Bronchial epithelial cell (primary cell): ENCODE measurements around the gene DDX27. TPM values are rescaled to one million over a fixed set of nuclear protein-coding genes. Genes with fewer than 3 reads are reported as not detected.
A peak's percentile ranks its signal among the peaks of the same experiment; 100 is the strongest.

Source experiments
- DNase-seq: peaks from one replicate; pipeline ENCODE4 v3.0.0-alpha.2; 2010; ENCODE audit warnings: low read depth
- FAIRE-seq: peaks from 2 replicates; lab custom pipeline; 2011; peaks lifted over from hg19 to GRCh38; lab: Jason Lieb, UNC
- H3K27me3 ChIP-seq: 2 replicates; pipeline ENCODE4 v1.5.1; 2011; ENCODE audit warnings: low read length; ENCODE audit not compliant: control insufficient read depth, insufficient read depth
- H3K36me3 ChIP-seq: 2 replicates; pipeline ENCODE4 v1.5.1; 2011; ENCODE audit warnings: low read length; ENCODE audit not compliant: control insufficient read depth, insufficient read depth
- H3K4me3 ChIP-seq: 2 replicates; pipeline ENCODE4 v1.5.1; 2011; ENCODE audit warnings: mild to moderate bottlenecking, low read depth, low read length, control low read depth
- total RNA-seq: library from RNA; depleted of rRNA; stranded (reverse); fragments of >200 nt; gene quantifications from 2 replicates; pipeline ENCODE4 v1.2.1, GENCODE V29; 2014
- TF ChIP-seq, protein P1 (sequence below): IDR thresholded peaks from 2 replicates; pipeline ENCODE4 v1.5.1; 2011; ENCODE audit warnings: mild to moderate bottlenecking, moderate library complexity, low read length, control low read depth, inconsistent platforms; ENCODE audit not compliant: insufficient read depth, severe bottlenecking

Gene DDX27
- total RNA-seq, 1 donor from 2014 or later, result 49.8 TPM

DNA sequence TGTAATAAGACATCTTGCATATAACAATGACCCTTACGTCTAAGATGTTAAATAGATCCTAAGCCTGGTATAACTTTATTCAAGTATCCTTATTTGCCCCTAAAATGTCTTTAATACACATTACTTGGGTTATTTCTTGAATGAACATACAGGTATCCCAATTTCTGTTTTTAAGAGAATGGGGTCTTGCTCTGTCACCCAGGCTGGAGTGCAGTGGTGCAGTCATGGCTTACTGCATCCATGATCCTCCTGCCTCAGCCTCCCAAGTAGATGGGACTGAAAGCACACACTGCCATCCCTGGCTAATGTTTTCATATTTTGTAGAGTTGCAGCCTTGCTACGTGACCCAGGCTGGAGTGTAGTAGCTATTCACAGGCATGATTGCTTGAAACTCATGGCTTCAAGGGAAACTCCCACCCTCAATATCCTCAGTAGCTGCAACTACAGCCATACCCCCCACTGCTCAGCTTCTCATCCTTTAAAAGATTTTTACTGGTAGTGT, 69.1 kb downstream of the DDX27 start:
- TF ChIP-seq, protein P1, sequence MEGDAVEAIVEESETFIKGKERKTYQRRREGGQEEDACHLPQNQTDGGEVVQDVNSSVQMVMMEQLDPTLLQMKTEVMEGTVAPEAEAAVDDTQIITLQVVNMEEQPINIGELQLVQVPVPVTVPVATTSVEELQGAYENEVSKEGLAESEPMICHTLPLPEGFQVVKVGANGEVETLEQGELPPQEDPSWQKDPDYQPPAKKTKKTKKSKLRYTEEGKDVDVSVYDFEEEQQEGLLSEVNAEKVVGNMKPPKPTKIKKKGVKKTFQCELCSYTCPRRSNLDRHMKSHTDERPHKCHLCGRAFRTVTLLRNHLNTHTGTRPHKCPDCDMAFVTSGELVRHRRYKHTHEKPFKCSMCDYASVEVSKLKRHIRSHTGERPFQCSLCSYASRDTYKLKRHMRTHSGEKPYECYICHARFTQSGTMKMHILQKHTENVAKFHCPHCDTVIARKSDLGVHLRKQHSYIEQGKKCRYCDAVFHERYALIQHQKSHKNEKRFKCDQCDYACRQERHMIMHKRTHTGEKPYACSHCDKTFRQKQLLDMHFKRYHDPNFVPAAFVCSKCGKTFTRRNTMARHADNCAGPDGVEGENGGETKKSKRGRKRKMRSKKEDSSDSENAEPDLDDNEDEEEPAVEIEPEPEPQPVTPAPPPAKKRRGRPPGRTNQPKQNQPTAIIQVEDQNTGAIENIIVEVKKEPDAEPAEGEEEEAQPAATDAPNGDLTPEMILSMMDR, result no peak
- FAIRE-seq, result no peak
- H3K4me3 ChIP-seq, result no peak overlapping the region
- DNase-seq, result no peak
- no peaks in the 10 kb centered on the region for H3K27me3 ChIP-seq
- H3K36me3 ChIP-seq, result peaks cover 35% of the 10 kb centered on the region

DNA sequence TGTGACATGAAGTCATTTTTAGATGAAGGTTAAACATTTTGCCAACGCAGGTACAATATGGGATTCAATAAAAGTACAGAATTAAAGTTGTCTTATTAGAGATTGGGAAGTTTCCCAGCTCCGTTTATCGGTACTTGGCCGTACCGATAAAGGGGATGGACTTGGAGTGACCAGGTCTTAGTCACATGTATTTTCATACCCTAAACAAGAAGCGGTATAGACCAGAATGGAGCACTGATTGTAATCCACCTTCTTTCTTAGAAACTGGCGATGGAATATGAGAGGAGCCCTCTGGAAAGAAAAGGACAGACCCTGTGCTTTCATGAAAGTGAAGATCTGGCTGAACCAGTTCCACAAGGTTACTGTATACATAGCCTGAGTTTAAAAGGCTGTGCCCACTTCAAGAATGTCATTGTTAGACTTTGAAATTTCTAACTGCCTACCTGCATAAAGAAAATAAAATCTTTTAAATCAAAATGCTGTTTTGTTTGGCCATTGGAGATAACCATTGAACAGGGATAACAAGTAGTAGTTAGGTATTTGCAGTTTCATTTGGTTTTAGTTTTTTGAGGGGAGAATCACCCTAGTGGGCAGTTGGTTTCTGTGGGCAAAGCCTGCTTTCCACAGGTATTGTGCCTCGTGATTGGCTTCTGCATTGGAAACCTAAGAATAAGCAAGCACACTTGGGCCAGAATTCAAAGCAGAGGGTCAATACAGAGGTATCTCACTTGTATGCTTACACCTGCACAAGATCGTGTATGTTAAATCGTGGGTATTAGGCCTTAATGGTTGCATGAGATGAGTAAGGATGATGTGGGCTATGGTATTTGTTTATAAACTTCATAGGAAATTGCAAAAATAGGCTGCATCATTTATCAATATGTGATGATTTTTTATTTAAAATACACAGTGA, 69.8 kb downstream of the DDX27 start:
- no peak for FAIRE-seq
- Histone ChIP-seq H3K36me3 (peaks cover 31% of the 10 kb centered on the region), H3K4me3 (no peak overlapping the region), H3K27me3 (no peaks in the 10 kb centered on the region)
- peak; percentile 38 for DNase-seq
- TF ChIP-seq, protein P1, result no peak

DNA sequence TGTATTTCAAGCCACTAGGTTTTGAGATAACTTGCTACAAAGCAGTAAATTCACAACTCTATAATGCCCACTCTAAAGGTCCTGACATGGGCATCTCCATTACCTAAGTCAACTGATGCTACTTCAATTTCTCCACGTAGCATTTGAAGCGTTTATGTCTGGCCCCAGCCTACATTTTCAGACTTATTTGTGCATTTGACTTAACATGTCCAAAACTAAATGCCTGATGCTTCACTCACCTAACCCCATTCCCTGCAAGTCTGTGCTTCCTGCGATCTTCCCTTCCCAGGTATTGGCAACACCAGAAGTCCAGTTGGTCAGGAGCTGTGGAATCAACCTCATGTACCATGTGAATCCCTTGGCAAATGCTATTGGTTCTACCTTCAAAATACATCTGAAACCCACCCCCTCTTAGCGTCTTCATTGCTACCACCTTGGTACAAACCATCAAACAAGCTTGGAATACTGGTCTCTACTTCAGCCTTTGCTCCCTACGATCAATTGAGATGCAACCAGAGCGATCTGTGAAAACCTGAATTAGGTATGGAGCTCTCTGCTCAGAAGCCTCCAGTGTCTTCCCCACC, 71.5 kb downstream of the DDX27 start:
- DNase-seq (no peak), FAIRE-seq (no peak)
- H3K4me3 ChIP-seq, result no peak overlapping the region
- H3K36me3 ChIP-seq, result peaks cover 22% of the 10 kb centered on the region
- TF ChIP-seq, protein P1, result no peak
- no peaks in the 10 kb centered on the region for H3K27me3 ChIP-seq

DNA sequence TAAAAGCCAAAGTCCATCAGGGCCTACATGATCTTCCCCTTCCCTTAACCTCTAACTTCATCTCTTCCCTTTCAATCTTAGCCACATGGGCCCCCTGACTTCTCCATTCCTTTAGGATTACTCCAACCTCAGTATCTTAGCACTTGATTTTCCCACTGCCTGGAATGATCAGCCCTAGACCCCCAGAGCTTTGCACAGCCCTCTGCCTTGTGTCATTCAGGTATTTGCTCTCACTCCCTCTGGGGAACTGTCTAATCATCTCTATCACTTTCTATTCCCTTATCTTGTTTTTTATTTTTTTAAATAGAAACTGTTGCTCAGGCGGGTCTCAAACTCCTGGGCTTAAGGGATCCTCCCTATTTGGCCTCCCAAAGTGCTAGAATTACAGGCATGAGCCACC, 72.0 kb downstream of the DDX27 start:
- Histone ChIP-seq H3K4me3 (no peak overlapping the region), H3K36me3 (peaks cover 17% of the 10 kb centered on the region), H3K27me3 (no peaks in the 10 kb centered on the region)
- FAIRE-seq (no peak), DNase-seq (no peak)
- TF ChIP-seq, protein P1, result no peak

DNA sequence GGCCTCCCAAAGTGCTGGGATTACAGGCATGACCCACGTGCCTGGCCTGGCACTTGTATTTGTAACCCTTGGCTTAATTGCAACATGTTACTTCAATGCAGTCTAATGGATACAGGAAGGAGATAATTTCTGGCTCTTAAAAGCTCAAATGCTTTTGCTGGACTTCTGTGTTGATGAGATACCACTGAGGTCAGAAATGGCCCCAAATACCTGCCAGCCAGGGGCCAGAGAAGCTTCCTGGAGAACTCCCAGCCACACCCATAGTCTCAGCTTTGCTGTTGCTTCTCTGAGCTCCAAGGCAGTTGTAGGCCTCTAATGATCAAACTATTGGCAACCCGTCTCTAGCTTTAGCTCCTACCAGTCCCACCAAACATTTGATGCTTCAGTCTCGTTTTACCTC, 72.8 kb downstream of the DDX27 start:
- DNase-seq (no peak), FAIRE-seq (no peak)
- peaks cover 11% of the 10 kb centered on the region for H3K36me3 ChIP-seq
- TF ChIP-seq, protein P1, result no peak
- no peaks in the 10 kb centered on the region for H3K27me3 ChIP-seq
- no peak overlapping the region for H3K4me3 ChIP-seq
